Measurements from ENCODE around the gene PPP2R5B.

DNA sequence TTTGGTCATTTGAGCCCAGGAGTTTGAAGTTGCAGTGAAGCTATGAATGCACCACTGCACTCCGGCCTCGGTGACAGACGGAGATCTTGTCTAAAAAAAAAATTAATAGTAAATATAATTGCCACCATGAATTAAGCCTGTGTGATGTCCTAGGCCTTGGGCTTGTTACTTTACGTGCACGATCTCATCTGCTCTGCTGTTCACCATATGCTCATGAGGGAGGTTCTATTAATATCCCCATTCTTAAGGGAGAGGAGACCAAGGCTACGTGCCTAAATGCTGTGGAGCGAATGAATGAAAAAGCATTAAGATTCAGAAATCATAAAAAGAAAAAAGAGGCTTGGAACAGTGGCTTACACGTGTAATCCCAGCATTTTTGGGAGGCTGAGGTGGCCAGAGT is 4.9 kb upstream of the PPP2R5B start:
- TF ChIP-seq, protein P1, sequence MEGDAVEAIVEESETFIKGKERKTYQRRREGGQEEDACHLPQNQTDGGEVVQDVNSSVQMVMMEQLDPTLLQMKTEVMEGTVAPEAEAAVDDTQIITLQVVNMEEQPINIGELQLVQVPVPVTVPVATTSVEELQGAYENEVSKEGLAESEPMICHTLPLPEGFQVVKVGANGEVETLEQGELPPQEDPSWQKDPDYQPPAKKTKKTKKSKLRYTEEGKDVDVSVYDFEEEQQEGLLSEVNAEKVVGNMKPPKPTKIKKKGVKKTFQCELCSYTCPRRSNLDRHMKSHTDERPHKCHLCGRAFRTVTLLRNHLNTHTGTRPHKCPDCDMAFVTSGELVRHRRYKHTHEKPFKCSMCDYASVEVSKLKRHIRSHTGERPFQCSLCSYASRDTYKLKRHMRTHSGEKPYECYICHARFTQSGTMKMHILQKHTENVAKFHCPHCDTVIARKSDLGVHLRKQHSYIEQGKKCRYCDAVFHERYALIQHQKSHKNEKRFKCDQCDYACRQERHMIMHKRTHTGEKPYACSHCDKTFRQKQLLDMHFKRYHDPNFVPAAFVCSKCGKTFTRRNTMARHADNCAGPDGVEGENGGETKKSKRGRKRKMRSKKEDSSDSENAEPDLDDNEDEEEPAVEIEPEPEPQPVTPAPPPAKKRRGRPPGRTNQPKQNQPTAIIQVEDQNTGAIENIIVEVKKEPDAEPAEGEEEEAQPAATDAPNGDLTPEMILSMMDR (IDR thresholded peaks at IDR 0.05): no peak
- no peak for TF ChIP-seq EP300 (IDR thresholded peaks at IDR 0.05)

Measured in ovary (tissue), 3 donors.